Suppressor macrophage treated with lipopolysaccharide for 1 hour (primary cell): ENCODE measurements around the gene GCK.

Experiments
- DNase-seq, 3 donors: peaks; one replicate each; pipeline ENCODE4 v3.0.0-alpha.2; 2020 to 2022

GCK gene

GRCh38 chr7:44102846-44103565 lies 86.2 kb downstream of the GCK start:
- DNase-seq, result no peak

GRCh38 chr7:44101966-44102845 lies 87.0 kb downstream of the GCK start:
- DNase-seq, result no peak

GRCh38 chr7:44101303-44101965 lies 87.8 kb downstream of the GCK start:
- no peak for DNase-seq

GRCh38 chr7:44100458-44101302 lies 88.6 kb downstream of the GCK start:
- no peak for DNase-seq

- no peak for DNase-seq
Measured at GRCh38 chr7:44099669-44100068, 89.6 kb downstream of the GCK start.

GRCh38 chr7:44098092-44099068 lies 90.9 kb downstream of the GCK start:
- no peak for DNase-seq

GRCh38 chr7:44097064-44097932 lies 91.9 kb downstream of the GCK start:
- DNase-seq, result no peak

- no peak for DNase-seq
Measured at GRCh38 chr7:44096326-44096881, 92.8 kb downstream of the GCK start.

GRCh38 chr7:44095781-44096180 lies 93.5 kb downstream of the GCK start:
- no peak for DNase-seq

GRCh38 chr7:44094883-44095592 lies 94.2 kb downstream of the GCK start:
- no peak for DNase-seq

GRCh38 chr7:44094365-44094764 lies 94.9 kb downstream of the GCK start:
- DNase-seq, result peak in 1 of 3 donors; percentile 10
